Left lobe of liver (tissue), 2 donors: ENCODE data around the gene CGN. TPM values are rescaled to one million over a fixed set of nuclear protein-coding genes. Genes with fewer than 3 reads are reported as not detected.

Experiments
- ATAC-seq: fragments of 200-7000 bp; cut with Tn5 transposase; one replicate; pipeline ENCODE4 v1.9.1; 2020; ENCODE audit warnings: mild to moderate bottlenecking, moderate library complexity
- DNase-seq: peaks from one replicate; pipeline ENCODE4 v3.0.0-alpha.2; 2020; ENCODE audit warnings: low spot score
- total RNA-seq: library from RNA; stranded (reverse); gene quantifications from one replicate; pipeline ENCODE4 v1.2.1, GENCODE V29; 2021
- donor health status: DM: no; HTN: no; CAD: no; lungs with moderate emphysema.
- donor health status: DM: no; HTN: yes; CAD: no.

The CGN gene
- total RNA-seq, 1 donor from 2014 or later: 51.4 TPM

DNA sequence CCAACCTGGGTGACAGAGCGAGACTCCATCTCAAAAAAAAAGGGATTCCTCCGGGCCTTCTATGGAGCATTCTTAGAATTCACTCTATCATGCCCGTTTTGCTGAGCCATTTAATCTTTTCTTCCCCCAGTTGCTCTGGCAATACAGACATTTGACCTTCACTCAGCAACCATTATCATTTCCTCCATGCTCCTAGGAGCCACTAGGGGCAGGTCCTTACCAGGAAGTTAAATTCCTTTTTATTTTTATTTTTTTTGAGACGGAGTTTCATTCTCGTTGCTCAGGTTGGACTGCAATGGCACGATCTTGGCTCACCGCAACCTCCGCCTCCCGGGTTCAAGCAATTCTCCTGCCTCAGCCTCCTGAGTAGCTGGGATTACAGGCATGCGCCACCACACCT is 9.7 kb upstream of the CGN start:
- ATAC-seq: peak; percentile 31
- DNase-seq: no peak

DNA sequence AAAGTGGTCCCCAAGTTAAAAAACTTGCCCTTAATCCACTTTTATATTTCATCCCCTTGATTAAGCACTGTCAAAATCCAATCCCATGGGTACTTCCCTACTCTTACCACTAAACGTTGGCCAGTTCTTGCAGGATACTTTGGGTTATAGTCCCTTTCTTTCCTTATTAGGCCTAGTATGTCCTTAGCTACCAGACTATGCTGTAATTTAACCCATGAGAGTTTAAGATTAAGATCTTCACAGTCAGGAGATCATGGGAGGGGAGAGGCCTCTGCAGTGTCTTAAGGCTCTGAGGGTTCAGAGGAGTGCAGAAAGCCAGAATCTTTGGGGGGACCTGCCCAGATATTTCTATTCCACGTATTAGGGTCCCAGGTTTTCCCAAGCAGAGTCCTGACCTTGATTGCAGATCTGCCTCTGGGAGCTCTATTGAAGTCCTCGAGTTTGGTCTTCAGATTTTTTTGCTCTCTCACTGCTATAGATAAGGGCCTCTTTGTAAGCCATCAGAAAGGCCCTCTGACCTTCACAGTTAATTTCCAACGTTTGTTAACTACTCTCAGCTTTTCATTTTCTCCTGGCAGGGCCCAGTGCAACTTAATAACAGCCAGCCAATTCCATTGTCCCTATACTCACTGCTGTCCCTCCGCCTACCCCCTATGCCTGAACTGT is 9.0 kb upstream of the CGN start:
- ATAC-seq: no peak
- no peak for DNase-seq

GRCh38 chr1:151502859-151503780 is 8.1 kb upstream of the CGN start:
- ATAC-seq: no peak
- no peak for DNase-seq

DNA sequence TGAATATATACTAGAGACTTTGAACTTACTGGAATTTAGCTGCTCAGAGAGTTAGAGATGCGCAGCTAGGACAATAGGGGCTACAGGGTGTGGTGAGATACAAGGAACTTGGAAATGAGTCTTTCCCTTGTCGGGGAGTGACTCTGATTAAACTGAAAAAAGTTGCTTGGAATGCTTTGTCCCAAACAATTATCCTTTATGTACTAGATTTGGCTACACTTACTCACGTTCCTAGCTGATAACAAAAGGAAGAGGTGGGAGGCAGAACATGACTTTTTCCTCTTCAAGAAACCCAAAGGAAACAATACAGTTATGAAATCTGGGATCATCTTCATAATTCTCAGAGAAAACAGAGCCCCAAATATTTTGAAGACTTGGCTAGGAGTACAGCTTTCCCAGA is 6.9 kb upstream of the CGN start:
- ATAC-seq (no peak), DNase-seq (no peak)

GRCh38 chr1:151504759-151505158 is 6.4 kb upstream of the CGN start:
- DNase-seq: no peak

DNA sequence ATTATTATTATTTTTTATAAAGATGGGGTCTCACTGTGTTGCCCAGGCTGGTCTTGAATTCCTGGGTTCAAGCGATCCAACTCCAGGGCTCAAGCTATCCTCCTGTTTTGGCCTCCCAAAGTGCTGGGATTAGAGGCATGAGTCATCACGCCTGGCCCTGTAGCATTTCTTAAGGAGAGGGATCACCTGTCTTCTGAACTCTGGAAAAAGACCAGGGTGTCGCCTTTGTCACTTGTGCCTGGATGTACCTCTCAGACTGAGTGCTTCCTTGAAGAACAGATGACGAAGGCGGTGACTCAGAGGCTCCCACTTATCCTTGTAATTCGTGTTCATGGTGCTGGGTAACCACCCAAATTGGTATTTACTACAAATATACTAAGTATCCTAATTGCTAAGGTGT is 2.4 kb upstream of the CGN start:
- DNase-seq (no peak), ATAC-seq (no peak)

More at GRCh38 chr1:151504759-151505158, 6.4 kb upstream of the CGN start:
- ATAC-seq: no peak

DNA sequence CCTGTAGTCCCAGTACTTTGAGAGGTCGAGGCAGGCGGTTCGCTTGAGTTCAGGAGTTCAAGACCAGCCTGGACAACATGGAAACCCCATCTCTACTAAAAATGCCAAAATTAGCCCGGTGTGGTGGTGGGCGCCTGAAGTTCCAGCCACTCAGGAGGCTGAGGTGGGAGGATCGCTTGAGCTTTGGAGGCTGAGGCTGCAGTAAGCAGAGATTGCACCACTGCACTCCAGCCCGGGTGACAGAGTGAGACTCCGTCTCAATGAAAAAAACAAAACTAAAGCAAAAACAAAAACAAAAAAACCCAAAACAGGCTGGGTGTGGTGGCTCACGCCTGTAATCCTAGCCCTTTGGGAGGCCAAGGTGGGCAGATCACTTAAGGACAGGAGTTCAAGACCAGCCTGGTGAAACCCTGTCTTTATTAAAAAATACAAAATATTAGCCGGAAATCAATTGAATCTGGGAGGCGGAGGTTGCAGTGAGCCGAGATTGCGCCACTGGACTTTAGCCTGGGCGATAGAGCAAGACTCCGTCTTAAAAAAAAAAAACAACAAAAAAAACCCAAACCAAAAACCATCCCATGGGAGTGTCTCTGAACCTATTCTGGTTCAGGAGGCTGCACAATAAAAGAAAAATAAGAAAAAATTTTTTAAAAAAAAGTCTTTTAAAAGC is 1.7 kb upstream of the CGN start:
- no peak for ATAC-seq
- no peak for DNase-seq

GRCh38 chr1:151510020-151510405 is 1.2 kb upstream of the CGN start:
- ATAC-seq (no peak), DNase-seq (no peak)

GRCh38 chr1:151510614-151510956 is 602 bp upstream of the CGN start:
- DNase-seq (no peak), ATAC-seq (no peak)

GRCh38 chr1:151511636-151512215 is 539 bp downstream of the CGN start:
- ATAC-seq: peak; percentile 21
- peak; percentile 61 for DNase-seq

GRCh38 chr1:151512326-151512725 is 1.1 kb downstream of the CGN start:
- no peak for ATAC-seq
- DNase-seq: no peak

DNA sequence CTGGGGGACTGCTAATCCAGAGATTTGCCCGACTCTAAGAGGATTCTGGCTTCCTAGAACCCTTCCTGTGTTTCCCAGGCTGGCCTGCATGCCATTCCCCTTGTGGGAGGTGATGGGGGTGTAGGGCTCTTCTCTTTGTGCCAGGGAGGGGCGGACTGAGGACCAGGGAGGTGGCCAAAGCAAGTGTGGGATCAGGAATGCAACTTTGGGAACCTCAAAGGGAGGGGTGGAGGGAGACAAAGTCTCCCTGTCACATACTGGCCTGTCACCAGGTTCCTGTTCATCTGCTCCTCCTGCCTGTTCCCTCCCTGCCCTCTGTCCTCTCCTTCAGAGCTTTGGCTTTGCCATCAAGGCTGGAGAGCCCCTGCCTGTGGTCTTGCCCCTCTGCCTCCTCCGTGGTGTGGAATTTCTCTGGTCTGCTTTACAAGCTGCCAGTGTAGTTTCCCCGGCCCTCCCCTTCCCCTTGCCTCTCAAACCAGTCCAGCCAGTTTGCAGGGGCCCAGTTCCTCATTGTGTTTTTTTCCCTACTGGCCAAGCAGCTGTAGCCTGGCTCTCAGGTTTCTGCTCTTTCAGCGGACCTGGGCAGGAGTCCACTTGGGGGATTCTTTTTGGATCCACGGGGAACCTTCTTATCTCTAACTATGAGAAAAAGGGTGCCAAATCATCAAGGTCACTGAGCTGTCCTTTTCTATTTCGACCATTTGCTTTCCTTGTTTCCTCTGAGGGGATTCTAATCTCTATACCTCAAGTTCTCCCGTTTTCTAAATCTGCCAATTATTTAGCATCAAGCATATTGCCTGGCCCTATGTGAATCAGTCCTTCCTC is 1.8 kb downstream of the CGN start:
- DNase-seq: peak; percentile 73
- ATAC-seq: peak; percentile 41

GRCh38 chr1:151513626-151514121 is 2.5 kb downstream of the CGN start:
- ATAC-seq (peak; percentile 62), DNase-seq (peak; percentile 94)

DNA sequence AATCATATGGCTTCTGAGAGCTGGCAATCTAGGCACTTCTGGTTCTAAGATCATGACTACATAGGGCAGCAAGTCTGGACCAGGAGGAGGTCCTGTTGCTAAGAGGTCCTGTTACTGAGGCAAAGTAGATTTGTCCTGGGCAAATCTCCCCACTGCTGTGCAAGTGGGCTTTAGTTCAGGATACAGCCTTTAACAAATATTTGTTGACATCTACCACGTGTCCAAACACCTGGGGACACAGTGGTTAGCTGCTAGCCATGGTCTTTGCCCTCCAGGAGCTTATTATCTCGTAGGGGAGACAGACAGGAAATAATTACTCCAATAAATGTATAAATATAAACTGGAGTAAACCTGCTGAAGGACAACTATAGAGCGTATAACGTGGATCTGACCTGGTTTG is 3.2 kb downstream of the CGN start:
- DNase-seq (peak; percentile 79), ATAC-seq (peak; percentile 30)

- ATAC-seq: no peak
Observed at GRCh38 chr1:151515265-151515664, 4.1 kb downstream of the CGN start.

GRCh38 chr1:151516031-151516511 is 4.9 kb downstream of the CGN start:
- peak; percentile 75 for DNase-seq
- peak; percentile 27 for ATAC-seq

More at GRCh38 chr1:151515265-151515664, 4.1 kb downstream of the CGN start:
- no peak for DNase-seq

DNA sequence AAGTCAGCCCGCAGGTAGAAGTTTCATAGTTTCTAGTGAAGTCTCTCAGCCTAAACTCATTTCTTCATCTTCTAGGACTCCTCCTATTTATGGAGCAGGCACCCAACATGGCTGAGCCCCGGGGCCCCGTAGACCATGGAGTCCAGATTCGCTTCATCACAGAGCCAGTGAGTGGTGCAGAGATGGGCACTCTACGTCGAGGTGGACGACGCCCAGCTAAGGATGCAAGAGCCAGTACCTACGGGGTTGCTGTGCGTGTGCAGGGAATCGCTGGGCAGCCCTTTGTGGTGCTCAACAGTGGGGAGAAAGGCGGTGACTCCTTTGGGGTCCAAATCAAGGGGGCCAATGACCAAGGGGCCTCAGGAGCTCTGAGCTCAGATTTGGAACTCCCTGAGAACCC is 7.2 kb downstream of the CGN start:
- ATAC-seq (no peak), DNase-seq (no peak)

DNA sequence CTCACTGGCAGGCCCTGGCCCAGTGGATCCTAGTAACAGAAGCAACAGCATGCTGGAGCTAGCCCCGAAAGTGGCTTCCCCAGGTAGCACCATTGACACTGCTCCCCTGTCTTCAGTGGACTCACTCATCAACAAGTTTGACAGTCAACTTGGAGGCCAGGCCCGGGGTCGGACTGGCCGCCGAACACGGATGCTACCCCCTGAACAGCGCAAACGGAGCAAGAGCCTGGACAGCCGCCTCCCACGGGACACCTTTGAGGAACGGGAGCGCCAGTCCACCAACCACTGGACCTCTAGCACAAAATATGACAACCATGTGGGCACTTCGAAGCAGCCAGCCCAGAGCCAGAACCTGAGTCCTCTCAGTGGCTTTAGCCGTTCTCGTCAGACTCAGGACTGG is 7.7 kb downstream of the CGN start:
- DNase-seq (no peak), ATAC-seq (no peak)

GRCh38 chr1:151519667-151520066 is 8.5 kb downstream of the CGN start:
- DNase-seq (no peak), ATAC-seq (no peak)

DNA sequence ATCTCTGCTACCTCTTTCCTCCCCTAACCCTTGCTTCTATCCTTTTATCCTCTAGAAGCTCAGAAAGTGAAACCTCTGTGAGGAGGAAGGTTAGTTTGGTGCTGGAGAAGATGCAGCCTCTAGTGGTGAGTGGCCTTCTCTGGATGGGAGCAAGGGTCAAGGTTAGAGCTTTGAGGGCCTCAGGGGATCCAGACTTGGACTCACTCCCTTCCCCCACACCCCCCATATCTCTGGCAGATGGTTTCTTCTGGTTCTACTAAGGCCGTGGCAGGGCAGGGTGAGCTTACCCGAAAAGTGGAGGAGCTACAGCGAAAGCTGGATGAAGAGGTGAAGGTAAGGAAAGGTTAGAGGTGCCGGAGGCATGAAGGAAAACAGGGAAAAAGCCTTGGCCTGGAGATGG is 9.2 kb downstream of the CGN start:
- DNase-seq (no peak), ATAC-seq (no peak)
